ENCODE results near the gene CNOT11.

CNOT11 gene

GRCh38 chr2:101300164-101300563 is 47.5 kb downstream of the CNOT11 start:
- Histone ChIP-seq H3K4me2 (no peak overlapping the region), H3K27me3 (ENCODE audit: insufficient read depth, low read depth) (no peaks in the 10 kb centered on the region), H4K20me1 (ENCODE audit: insufficient read depth) (peaks cover 4% of the 10 kb centered on the region; the same call in 1 of the 2 replicates), H3K79me2 (ENCODE audit: insufficient read depth, low read depth) (peaks cover 68% of the 10 kb centered on the region), H3K36me3 (ENCODE audit: insufficient read depth) (no peaks in the 10 kb centered on the region), H3K4me3 (IDR thresholded peaks at IDR 0.05; ENCODE audit: insufficient read depth, low read depth, low read length) (no peak overlapping the region), H2AFZ (ENCODE audit: low read depth) (no peak overlapping the region), H3K27ac (no peak overlapping the region), H3K9ac (no peak overlapping the region), H3K4me1 (ENCODE audit: low read depth, poor library complexity, severe bottlenecking) (peaks cover 11% of the 10 kb centered on the region)
- no peak for TF ChIP-seq CTCF (conservative IDR thresholded peaks at IDR 0.05; ENCODE audit: low read depth, low read length)

- Histone ChIP-seq H3K27me3 (ENCODE audit: insufficient read depth, low read depth) (no peaks in the 10 kb centered on the region), H4K20me1 (ENCODE audit: insufficient read depth) (peaks cover 4% of the 10 kb centered on the region; the same call in 1 of the 2 replicates), H3K79me2 (ENCODE audit: insufficient read depth, low read depth) (peaks cover 71% of the 10 kb centered on the region), H3K9ac (no peak overlapping the region), H3K4me2 (no peak overlapping the region), H2AFZ (ENCODE audit: low read depth) (no peak overlapping the region), H3K27ac (no peak overlapping the region), H3K36me3 (ENCODE audit: insufficient read depth) (no peaks in the 10 kb centered on the region), H3K4me1 (ENCODE audit: low read depth, poor library complexity, severe bottlenecking) (peaks cover 17% of the 10 kb centered on the region), H3K4me3 (IDR thresholded peaks at IDR 0.05; ENCODE audit: insufficient read depth, low read depth, low read length) (no peak overlapping the region)
- TF ChIP-seq CTCF (conservative IDR thresholded peaks at IDR 0.05; ENCODE audit: low read depth, low read length), result no peak
These were observed 48.1 kb downstream of the CNOT11 start for GRCh38 chr2:101300836-101301235.

- Histone ChIP-seq H3K36me3 (ENCODE audit: insufficient read depth) (no peaks in the 10 kb centered on the region), H3K4me3 (IDR thresholded peaks at IDR 0.05; ENCODE audit: insufficient read depth, low read depth, low read length) (no peak overlapping the region), H2AFZ (ENCODE audit: low read depth) (no peak overlapping the region), H3K79me2 (ENCODE audit: insufficient read depth, low read depth) (peaks cover 75% of the 10 kb centered on the region), H4K20me1 (ENCODE audit: insufficient read depth) (peaks cover 4% of the 10 kb centered on the region; the same call in 1 of the 2 replicates), H3K9ac (no peak overlapping the region), H3K27me3 (ENCODE audit: insufficient read depth, low read depth) (no peaks in the 10 kb centered on the region), H3K27ac (no peak overlapping the region), H3K4me1 (ENCODE audit: low read depth, poor library complexity, severe bottlenecking) (peaks cover 28% of the 10 kb centered on the region), H3K4me2 (no peak overlapping the region)
- no peak for TF ChIP-seq CTCF (conservative IDR thresholded peaks at IDR 0.05; ENCODE audit: low read depth, low read length)
These were observed 49.3 kb downstream of the CNOT11 start for GRCh38 chr2:101302016-101302415.

GRCh38 chr2:101303688-101304087 is 51.0 kb downstream of the CNOT11 start:
- no peak for TF ChIP-seq CTCF (conservative IDR thresholded peaks at IDR 0.05; ENCODE audit: low read depth, low read length)
- Histone ChIP-seq H4K20me1 (ENCODE audit: insufficient read depth) (peaks cover 4% of the 10 kb centered on the region; the same call in 1 of the 2 replicates), H3K79me2 (ENCODE audit: insufficient read depth, low read depth) (peaks cover 72% of the 10 kb centered on the region), H2AFZ (ENCODE audit: low read depth) (no peak overlapping the region), H3K27me3 (ENCODE audit: insufficient read depth, low read depth) (no peaks in the 10 kb centered on the region), H3K27ac (no peak overlapping the region), H3K36me3 (ENCODE audit: insufficient read depth) (no peaks in the 10 kb centered on the region), H3K4me1 (ENCODE audit: low read depth, poor library complexity, severe bottlenecking) (peaks cover 38% of the 10 kb centered on the region), H3K4me3 (IDR thresholded peaks at IDR 0.05; ENCODE audit: insufficient read depth, low read depth, low read length) (no peak overlapping the region), H3K4me2 (no peak overlapping the region), H3K9ac (no peak overlapping the region)
